ENCODE measurements around the gene TANGO6.
"Not testable (repeated sequence)": the region's sequence is repeated elsewhere in the genome, so short reads cannot be mapped to it uniquely, and the experiment has no call there.

Gene TANGO6

DNA sequence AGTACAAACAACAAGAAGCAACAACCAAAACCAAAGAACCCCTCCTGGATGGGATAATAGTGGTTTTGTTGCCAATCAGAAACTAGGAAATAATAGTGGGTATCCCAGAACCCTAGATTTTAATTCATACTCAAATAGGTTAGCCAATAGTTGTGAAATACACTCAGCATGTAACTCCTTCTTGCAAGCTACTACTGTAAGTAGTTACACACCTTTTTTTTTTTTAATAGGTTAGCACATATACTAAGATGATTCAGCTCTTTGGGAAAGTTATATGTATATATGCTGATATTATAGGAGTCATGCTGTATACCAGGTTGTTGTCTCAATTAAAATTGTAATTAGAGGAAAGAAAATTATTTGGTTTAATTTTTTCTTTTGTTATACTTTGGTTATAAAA lies 169.6 kb downstream of the TANGO6 start:
- DNase-seq (ENCODE audit: low spot score) = no peak

DNA sequence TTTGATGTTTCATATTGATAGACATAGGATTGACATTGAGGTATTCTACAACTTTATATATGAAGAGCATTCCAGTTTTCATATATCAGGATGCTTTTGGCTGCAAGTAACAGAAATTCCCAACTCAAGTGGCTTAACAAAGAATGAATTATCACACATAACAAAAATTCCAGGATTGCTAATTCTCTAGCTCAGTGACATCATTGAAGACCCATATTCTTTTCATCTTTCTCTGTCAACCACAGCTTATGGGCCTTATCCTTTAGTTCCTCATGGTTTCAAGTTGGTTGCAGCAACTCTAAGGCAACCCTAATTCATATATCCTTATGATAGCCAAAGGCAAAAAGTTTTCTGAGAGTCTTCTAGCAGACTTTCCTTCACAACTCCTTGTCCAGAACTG lies 170.7 kb downstream of the TANGO6 start:
- DNase-seq (ENCODE audit: low spot score) = no peak

DNA sequence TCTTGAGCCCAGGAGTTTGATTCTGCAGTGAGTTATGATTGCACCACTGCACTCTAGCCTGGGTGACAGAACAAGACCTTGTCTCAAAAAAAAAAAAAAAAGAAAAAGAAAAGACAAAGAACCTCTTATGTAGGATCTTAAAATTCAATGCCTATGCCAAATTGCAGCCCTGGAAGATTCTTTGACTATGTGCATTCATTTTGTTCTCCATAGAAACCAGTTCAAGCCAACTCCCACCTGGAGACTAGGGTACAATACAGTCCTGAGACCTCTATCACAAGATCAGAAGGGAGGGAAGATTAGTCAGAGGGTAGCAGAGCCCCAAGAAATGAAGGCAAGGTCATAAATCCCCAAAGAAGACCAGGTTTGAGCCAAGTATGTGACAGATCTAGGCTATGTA lies 171.5 kb downstream of the TANGO6 start:
- no peak for DNase-seq (ENCODE audit: low spot score)

DNA sequence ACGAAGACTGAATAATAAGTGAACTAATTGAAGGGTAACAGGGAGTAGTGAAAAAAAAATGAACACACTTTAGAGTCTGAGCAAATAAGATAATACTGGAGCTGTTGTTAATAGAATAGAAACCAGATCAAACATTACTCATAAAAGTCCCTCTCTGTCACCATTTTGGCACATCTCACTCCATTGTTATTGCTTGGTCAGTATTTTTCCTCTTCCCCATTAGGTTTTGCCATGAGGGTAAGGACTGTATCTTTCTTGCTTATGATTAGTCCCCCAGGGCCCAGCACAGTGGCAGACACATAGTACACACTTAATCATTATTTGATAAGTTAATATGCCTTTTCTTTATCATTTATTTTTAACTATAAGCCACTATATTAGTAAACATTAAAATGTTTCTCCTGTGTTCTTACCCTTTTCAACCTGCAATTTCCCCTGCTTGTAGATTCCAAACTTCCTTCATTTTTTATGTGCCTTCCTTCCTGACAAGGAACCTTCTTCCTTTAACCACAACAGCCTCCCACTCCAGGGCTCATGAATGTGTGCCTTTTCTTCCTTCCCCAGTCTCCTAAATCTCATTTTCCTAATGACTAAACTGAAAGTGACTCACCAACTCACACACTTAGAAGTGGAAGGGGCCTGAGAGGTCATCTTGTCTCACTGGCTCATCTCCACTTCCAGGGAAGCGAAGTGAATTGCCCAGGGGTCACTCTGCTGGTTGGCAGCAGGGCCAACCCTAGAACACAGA lies 173.9 kb downstream of the TANGO6 start:
- DNase-seq (ENCODE audit: low spot score) = no peak

DNA sequence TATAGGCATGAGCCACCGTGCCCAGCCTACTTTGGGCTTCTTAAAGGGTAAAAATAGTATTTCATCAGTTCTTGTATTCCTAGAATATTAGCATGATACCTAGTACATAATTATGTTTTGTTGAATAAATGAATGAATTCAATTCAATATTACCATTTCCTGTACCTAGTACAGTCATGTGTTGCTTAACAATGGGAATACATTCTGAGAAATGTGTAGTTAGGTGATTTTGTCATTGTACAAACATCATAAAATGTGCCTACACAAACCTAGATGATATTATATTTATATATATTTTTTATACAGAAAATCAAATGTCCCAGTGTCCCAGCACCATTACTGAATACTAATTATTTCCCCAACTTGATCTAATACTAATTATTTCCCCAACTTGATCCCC lies 176.5 kb downstream of the TANGO6 start:
- no peak for DNase-seq (ENCODE audit: low spot score)

DNA sequence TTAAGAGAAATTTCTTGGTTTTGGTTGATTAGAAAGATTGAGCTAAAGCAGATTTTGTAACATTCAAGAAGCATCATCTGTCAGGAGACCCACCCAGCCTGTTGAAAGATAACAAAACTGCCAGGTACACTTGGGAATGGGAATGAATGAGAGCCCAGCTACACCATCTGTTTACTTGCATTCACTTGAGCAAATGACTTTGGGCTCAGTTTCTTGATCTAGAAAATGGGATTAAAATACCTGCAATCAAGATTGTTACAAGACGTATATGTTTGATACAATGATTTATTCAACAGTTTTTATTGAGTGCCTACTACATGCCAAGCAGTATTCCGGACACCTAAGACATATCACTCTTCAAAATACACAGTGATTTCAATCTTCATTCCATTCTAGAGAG lies 185.8 kb downstream of the TANGO6 start:
- no peak for DNase-seq (ENCODE audit: low spot score)

DNA sequence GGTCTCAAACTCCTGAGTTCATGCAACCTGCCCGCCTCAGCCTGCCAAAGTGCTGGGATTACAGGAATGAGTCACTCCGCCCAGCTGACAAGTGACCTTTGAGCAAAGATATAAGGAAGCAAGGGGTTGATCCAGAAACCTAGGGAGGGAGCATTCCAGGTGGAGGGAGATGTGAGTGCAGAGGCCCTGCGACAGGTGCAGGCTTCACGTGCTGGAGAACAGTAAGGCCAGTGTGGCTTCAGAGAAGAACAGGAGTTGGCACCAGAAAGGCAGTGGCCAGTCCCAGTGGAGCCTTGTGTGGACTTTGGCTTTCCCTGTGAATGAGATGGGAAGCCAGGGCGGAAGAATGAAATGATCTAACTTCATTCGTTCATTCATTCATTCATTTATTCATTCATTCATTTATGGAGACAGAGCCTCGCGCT lies 188.6 kb downstream of the TANGO6 start:
- no peak for DNase-seq (ENCODE audit: low spot score)

DNA sequence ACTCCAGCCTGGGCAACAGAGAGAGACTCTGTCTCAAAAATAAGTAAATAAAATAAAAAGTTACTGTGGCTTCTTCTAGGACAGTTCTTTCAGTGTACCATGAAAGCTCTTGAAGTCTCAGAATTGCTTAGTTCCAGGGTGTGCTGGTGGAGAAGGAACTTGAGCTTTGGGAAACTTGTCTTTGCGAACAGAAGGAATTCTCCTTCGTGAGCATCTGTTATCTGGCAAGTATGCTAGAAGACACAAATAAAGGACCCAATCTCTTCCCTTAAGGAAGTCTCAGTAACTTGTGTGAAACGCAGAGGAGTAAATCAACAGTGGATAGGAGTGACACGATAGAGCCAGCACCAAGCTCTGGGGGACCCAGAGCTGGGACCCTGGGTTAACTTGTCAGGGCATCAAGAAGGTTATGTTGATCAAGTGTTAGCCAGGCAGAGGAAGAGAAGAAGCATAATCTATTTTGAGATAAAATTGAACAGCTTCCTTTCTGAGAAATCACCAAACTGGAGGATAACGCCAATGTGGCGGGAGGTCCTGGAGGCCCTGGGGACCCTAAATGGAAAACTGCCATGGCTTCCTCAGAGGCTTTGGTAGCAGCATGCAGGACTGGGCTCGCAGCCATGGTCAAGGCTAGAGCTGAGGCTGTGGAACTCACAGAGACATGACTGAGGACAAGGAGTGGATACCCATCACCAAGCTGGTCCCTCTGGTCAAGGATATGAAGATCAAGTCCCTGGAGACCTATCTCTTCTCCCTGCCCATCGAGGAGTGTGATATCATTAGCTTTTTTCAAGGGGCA lies 190.0 kb downstream of the TANGO6 start:
- no peak for DNase-seq (ENCODE audit: low spot score)

DNA sequence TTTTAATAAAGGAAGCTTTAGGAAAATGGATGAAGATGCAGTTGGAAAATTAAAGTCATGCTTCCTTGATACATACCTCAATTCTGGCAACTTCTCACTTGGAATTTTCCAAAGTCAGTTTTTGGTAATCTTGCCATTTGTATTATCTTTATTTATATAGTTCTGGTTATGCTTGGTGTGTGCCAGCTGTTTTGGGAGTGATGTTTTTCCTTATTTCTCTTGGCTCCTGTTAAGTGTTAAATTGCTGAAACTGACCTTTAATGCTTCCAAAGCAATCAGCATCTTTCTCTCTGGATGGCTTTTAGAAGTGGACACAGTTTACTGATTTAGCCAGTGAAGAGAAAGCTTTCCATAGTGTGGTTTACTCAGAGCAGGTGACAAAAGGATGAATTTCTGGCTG lies 192.0 kb downstream of the TANGO6 start:
- DNase-seq (ENCODE audit: low spot score) = no peak

DNA sequence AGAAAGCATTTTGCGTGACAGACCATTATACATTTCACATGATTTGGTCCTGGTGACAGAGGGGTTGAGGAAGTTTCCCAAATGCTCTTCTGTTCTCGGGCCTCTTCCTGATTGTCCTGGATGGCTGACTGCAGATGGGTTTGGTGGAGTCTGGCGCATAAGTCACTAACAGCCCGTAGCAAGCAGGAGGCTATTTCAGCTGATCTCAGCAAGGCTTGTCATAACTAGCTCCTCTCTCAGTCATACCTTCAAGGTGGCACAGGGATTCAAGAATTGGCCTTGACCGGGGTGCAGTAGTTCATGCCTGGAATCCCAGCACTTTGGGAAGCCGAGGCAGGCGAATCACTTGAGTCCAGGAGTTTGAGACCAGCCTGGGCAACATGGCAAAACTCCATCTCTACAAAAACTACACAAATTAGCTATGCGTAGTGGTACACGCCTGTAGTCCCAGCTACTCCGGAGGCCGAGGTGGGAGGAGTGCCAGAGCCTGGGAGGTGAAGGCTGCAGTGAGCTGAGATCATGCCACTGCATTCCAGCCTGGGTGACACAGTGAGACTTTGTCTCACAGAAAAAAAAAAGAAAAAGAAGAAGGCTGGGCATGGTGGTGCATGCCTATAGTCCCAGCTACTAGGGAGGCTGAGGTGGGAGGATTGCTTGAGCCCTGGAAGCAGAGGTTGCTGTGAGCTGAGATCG lies 193.2 kb downstream of the TANGO6 start:
- no peak for DNase-seq (ENCODE audit: low spot score)

DNA sequence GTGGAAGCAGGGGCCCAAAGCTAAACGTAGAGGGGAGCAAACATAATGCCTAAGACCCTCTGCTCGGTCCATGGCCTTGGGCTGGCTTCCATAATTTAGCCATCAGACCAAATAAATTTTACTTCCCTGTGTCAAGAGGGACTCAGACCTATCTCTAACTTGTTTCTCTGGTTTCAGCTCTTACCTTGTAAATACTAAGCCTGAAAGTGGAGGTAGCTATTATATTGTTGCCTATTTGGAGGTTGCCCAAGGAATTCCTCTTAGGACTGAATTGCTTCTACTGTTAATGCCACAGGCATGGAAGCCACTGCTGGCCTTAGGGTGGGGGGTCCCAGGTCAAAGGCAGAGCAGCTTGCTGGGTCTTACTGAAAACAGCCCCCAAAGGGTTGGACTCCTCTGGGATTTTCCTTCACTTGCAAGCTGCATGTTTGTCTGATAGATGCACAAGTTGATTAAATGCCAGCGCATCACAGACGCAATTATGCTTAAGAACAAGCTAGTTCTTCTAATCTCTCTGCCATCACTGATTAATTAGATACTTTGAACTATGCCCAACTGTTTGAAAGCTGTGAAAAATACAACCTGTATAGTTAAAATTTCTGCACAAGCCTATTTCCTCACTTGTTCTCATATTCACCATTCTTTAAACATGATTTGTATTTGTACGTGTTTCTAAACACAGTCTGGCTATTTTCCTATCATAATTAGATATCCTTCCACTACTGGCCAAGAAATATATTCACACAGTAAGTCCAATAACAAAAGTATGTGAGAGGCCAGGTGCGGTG lies 194.2 kb downstream of the TANGO6 start:
- DNase-seq (ENCODE audit: low spot score) = no peak

DNA sequence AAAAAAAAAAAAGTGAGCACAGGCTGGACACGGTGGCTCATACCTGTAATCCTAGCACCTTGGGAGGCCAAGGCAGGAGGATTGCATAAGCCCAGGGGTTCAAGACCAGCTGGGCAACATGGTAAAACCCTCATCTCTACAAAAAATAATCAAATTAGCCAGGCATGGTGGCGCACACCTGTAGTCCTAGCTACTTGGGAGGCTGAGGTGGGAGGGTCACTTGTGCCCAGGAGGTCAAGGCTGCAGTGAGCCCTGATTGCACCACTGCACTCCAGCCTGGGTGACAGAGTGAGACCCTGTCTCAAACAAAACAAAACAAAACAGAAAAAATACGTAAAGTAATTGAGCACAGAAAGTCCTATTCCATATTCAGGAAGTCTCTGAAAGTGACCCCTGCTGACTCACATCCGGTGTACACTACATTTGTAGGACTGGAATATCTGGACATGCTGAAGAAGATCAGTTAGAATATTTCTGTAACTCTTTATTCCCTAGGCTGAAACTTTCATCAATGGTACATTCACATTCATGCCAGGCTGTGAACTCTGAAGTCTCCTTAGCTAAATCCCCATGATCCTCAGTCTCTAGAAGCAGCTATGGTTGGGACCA lies 196.1 kb downstream of the TANGO6 start:
- no peak for DNase-seq (ENCODE audit: low spot score)

DNA sequence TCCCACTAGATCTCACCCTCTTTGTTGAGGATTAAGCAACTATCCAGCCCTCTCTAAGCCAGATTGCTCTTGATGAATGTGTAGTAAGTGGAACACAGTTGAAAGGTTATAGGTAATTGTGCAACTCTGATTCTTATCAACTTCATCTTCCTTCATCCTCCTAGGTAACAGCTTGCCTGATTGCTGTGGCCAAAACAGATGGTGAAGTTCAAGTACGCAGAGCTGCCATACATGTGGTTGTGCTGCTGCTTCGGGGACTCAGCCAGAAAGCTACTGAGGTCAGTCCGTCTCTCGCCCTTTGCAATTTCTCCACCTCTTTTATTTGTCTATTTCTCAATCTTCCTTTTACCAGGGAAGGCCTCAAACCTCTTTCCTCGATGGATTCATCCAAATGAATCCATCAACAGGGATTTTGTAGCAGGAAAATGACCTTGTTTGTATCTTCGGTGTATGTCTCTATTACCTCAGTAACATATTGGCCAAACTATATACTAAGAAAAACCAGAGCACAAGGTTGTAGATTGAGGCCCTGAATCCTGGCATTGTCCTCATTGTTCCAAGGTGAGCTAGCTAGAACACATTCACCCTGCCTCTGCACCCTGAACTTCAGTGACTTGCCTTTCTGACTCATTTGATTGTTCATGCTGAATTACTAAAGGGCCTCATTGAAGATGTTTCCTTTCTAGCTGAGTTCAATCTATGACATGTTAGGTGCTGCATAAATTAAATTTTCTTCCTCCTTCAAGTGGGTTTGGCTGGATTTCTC lies 197.0 kb downstream of the TANGO6 start:
- DNase-seq (ENCODE audit: low spot score) = no peak

DNA sequence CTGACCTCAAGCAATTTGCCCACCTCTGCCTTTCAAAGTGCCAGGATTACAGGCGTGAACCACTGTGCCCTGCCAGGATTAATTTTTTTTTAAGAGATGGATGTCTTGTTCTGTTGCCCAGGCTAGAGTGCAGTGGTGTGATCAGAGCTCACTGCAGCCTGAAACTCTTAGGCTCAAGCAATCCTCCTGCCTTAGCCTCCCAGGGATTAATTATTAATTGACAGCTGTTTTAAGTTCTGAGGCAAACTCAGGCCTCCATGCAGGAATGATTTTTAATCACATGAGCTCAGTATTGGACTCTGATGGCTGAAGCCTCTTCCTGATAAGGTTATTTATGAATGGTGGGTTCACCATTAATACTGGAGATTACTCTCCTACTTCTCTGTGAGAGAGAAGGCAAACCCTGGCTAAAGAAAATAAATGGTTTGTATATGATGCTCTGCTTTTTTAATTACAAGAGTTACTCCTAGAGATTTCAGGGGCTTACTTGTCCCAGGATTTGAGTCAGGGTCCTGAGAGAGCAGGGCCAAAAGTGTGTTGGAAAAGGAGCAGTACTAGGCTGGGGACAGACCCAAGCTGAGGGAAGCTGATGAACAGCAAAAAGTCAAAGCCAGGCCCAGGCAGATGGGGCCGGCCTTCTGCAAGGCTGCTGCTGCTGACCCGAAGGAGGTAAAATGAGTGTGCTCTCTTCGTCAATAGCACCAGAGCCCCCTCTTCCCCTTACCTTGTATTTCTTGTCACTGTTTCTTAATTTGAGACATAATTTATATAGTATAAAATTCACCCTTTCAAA lies 205.2 kb downstream of the TANGO6 start:
- no peak for DNase-seq (ENCODE audit: low spot score)

DNA sequence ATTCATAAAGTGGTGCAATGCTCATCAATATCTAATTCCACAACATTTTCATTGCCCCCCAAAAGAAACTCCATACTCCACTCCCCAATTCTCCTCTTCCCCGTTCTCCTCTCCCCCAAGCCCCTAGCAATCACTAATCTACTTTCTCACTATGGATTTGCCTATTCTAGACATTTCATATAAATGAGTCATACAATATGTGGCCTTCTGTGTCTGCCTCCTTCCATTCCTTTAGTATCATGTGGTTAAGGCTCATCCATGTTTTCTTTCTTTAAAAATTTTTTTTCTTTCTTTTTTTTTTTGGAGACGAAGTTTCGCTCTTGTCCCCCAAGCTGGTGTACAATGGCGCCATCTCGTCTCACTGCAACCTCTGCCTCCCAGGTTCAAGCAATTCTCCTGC lies 205.8 kb downstream of the TANGO6 start:
- DNase-seq (ENCODE audit: low spot score) = no peak

DNA sequence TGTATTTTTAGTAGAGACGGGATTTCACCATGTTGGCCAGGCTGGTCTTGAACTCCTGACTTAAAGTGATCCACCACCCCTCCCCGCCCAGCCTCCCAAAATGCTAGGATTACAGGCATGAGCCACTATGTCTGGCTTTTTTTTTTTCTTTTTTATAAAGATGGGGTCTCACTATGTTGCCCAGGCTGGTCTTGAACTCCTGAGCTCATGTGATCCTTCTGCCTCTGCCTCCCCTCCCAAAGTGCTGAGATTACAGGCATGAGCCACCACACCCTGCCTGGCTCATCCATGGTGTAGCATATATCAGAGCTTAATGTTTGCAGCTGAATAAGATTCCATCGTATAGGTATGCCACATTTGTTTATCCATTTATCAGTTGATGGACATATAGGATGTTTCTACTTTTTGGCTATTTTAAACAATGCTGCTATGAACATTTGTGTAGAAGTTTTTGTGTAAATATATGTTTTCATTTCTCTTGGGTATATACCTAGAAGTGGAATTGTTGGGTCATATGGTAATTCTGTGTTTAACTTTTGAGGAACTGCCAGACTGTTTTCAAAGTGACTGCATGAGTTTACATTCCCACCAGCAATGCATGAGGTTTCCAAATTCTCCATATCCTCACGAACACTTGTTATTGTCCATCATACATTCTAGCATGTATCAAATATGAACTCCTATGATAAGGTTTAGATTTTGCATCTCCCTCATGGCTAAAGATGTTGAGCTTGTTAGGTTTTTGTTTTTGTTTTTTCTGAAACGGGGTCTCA lies 206.5 kb downstream of the TANGO6 start:
- no peak for DNase-seq (ENCODE audit: low spot score)

DNA sequence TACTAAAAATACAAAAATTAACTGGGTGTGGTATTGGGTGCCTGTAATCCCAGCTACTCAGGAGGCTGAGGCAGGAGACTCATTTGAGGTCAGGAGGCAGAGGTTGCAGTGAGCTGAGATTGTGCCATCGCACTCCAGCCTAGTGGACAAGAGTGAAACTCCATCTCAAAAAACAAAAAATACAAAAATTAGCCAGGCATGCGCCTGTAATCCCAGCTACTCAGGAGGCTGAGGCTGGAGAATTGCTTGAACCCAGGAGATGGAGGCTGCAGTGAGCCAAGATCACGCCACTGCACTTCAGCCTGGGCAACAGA lies 208.1 kb downstream of the TANGO6 start:
- not testable (repeated sequence) for DNase-seq (ENCODE audit: low spot score)

DNA sequence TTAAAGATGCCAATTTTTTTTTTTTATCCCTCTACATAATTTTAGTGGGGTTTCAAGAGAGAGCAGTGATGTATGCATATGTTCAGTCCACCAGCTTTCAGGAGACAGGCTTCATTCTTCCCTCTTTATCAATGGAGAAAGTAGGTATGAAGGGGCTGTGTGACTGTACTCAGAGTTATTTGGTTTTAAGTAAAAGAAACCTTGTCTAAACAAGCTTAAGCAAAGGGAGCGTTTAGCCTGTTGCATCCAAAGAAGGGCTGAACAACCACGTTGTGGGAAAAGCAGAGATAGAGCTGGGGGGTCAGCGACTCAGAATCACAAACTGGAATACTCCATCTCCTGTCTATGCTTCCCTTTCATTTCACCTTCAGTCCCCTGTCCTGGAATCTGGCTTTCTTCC lies 211.7 kb downstream of the TANGO6 start:
- DNase-seq (ENCODE audit: low spot score) = no peak

DNA sequence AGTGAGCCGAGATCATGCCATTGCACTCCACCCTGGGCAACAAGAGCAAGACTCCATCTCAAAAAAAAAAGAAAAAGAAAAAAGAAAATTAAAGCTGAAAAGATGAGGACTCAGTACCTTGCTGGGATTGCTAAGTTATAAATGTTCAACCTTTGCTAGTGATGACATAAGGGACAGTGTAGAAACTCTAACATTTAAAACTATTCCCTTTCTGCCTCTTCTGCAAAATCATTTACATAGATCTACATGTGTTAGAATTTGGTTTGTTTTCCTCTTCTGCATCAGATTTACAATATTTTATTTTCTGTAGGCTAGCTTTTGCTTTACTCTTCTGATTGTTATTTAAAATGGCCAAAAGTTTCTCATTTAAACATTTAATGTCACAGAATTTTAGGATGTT lies 212.6 kb downstream of the TANGO6 start:
- no peak for DNase-seq (ENCODE audit: low spot score)

DNA sequence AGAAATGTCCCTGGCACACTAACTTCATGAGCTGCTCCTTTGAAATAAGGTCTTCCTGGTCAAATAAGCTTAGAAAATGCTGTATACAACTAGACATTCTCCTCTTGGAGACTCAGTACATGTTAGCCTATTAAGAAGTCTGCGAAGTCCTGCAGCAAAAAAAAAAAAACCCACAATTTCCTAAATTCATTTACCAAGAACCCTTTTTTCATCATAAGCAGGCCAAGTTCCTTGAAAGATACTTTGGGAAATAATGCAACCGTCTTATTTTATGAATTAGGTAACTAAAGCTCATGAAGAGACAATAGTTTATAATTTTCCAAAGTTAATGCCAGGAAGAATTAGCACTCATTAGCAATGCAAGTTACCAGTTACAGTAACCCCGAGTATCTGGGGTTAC lies 213.1 kb downstream of the TANGO6 start:
- no peak for DNase-seq (ENCODE audit: low spot score)
